Activated T-cell treated with anti-CD3 and anti-CD28 coated beads for 4 hours (primary cell): ENCODE measurements around the gene HACL1.
A peak's percentile ranks its signal among the peaks of the same experiment; 100 is the strongest.

Source experiments
- DNase-seq: peaks from one replicate; pipeline ENCODE4 v3.0.0-alpha.2; 2020

HACL1 gene

DNA sequence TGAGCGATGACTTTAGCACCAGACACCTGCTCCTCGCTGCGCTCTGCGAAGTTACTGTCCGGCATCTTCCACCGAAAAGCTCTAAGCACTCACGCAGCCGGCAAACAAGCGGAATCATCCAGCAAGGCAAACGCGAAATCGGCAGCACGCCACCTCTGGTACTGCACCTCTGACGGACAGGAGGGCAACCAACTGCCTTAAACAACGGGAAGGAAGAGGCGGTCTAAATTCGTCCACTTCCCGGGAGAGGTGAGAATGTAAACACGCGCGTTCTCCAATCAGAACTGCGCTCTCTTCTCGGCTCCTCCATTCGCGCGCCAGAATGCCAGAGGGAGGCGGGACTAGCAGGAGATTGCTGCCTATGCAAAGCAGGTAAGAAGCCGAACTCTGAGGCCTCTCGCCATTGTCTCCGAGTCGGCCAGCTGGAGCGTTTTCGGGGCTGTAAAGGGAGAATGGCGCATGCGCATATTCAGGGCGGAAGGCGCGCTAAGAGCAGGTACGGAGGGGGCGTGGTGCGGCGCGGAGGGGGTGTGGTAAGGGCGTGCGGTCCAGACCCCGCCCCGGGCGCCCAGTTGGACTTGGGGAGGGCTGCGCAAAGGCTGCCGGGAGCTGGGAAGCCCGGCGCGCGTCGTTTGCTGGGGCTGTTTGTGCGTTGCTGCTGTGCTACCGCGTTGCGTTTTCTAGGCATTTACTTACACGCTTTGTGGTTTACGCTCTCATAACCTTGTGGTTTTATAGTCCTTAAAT, at the start of gene HACL1, which contains the start of gene BTD:
HACL1 (minus strand) TSS at position 171 of the 747 bp plus-strand sequence; CDS start at position 65, 106 bp downstream.
BTD (plus strand) TSS at position 347 of the 747 bp plus-strand sequence. CDS start 33,695 bp downstream, outside the sequence.
- DNase-seq, result peak; percentile 99

DNA sequence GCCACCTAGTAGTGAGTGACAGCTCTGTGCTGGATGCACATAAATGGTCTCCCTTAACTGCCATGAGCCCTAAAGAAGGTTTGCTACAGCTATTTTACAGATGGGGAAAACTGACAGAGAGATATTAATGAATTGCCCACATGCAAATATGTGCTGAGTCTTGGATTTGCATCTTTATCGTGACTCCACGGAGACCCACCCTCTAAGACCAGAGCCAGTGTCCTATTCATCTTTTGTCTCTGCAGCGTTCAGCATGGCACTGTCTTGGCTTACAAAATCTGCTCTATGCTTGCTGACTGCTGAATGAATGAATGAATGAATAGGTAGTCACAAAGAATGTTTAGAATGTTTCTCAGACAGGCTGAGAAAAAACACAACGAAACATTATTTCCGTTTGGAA, 48.5 kb upstream of the HACL1 start:
- no peak for DNase-seq

DNA sequence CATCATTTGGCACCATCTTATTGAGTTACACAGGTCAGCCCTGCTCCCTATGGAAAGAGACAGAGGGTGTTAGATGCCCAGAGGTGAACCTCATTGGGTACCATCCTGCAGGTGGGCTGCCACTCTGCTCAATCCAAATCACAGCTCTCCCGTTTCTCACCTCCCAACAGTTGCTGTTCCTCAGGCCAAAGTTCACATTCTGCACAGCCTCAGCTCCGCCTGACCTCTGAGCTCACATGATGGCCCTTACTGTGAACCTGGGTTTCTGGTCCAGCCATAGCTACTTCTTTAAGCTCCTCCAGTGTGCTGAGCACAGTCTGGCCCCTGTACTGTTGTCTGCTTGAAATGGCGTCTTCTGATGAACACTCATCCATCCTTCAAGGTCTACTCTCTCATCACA, 48.0 kb upstream of the HACL1 start:
- no peak for DNase-seq

DNA sequence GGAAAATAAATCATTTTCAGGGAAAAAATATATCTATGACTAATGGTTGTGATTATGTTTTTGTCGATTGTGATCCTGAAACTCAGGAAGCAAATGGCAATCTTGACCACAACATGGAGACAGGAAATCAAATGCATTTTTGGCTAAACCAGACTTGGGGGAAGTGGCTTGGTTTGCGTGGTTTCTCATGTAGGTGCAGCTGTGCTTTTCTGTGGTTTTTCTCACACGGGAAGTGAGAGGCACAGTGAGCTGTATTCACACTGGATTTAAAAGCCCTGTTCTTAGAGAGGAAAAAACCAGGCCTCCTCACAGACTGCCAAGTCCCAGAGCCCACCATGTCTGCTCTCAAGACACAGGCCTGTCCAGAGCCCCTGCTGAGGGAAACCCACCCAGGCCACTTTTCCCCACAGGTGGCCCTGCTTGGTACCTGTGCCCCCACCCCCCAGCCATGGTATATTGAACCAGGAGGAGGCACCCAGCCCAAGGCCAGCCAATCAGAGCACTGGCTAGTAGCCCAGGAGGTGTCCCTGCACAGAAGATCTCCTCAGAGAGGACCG, 46.3 kb upstream of the HACL1 start:
- DNase-seq, result peak; percentile 32

DNA sequence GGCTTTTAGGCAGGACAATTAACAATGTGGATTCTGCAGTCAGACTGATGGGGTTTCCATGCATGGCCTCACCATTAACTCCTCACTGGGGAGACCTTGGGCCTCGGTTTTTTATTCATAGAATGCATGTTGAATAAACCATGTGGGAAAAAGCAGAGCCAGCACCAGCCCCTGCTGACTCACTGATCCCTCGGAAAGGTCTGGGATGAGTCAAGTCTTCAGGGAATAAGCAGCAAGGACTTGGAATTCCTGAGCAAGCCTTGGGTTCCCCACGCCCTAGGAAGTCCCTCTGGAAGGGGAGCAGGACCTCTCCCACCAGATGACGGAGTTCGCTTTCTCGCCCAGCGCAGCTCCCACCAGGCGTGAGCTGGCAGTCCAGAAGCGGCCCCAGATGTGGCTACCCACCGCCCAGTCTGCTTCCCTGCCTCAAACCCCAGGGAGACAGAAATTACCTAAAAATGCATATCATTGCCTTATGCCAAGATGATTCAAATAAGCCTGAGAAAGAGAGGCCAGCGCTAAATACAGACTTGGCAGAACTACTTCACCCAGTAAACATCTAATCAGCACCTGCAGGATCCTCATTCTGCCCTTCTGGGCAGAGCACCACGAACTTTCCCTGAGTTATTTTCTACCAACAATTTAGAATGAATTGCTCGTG, 45.6 kb upstream of the HACL1 start:
- DNase-seq, result no peak

DNA sequence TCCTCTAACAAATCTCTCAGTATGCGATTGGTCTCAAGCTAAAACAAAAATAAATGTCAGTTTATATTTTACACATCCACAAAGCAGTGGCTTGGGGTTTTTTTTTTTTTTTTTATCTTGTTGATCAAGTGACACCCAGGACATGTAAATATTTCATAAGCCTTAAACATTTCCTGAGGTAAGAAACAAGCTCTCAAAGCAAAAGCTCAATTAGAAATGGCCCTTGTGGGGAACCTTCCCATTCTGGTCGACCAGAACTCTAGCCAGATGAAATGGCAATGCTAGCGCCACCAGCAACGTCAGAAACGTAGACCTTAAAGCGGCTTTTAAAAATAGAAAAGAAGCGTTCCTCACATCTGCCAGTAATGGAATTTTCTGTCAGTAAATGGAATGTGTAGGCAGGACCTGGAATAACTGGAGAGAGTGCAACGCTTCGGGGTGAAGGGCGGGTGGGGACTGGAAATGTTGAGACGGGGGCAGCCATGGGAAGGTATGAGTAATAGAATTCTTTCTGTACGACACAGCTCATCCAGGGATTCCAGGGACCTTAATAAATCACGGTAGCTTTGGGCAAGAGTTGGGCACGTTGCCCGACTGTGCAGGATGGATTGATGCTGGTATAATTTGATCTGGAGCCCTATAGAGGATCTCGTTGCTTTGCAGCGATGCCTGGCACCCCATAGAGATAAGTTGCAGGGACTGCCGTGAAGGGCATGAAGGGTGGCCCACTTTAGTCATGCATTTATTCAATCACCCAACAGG, 44.6 kb upstream of the HACL1 start:
- DNase-seq, result no peak

DNA sequence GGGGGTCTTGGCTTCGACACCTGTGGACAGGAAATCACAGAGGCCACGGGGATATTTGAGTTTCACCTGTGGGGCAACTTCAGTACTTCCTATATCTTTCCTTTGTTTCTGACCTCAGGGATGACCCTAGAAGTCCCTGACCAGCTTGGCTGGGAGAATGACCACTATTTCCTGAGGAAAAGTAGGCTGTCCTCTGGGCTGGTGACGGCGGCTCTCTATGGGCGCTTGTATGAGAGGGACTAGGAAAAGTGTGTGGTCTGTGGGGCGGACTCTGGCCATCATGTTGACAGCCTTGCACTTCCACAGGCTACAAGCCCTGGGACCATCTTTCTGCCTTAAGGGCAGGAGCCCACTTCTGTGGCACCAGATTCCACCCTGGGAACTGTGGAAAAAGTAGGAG, 43.9 kb upstream of the HACL1 start:
- DNase-seq, result no peak

DNA sequence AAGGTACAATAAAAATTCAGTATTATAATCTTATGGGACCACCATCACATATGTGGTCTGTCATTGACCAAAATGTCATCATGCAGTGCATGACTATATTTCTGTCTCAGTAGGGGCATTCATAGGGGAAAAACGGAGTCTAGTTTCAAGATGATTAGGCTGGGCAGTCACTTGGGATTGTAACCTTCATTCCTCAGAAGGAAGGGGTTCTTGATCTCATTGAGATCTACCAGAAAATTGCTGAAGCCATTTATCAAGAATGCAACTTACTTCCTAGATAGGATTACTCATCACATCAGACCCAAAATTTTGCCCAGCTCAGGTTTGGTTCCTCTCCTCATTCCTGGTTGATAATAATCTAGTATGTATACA, 37.5 kb upstream of the HACL1 start:
- DNase-seq, result no peak

DNA sequence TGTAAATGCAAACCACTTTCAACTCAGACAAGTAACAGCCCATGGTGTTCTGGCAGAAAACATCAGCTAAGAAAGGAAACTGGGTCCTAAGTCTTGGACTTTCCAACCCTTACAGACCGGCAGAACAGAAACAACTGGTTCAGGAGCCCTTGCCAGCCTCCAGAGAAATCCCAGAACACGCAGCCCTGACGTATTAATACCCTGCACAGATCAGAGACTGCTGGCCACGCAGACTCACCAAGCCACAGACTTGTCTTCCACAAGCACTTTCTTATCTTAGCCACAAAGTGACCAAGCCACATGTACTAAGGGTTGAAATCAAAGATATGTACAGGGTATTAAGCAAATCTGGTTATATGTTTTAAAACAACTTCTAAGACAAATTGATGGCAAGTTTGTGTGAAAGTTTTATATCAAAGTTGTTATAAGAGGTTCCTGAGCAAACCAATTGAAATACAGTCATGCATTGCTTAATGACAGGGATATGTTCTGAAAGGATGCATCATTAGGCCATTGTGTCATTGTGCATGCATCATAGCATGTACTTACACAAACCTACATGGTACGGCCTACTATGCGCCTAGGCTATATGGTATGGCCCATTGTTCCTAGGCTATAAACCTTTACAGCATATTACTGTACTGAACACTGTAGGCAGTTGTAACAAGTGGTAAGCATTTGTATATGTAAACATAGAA, 37.0 kb upstream of the HACL1 start:
- DNase-seq, result no peak

GRCh38 chr3:15637131-15637951, 36.0 kb upstream of the HACL1 start:
- DNase-seq, result no peak

DNA sequence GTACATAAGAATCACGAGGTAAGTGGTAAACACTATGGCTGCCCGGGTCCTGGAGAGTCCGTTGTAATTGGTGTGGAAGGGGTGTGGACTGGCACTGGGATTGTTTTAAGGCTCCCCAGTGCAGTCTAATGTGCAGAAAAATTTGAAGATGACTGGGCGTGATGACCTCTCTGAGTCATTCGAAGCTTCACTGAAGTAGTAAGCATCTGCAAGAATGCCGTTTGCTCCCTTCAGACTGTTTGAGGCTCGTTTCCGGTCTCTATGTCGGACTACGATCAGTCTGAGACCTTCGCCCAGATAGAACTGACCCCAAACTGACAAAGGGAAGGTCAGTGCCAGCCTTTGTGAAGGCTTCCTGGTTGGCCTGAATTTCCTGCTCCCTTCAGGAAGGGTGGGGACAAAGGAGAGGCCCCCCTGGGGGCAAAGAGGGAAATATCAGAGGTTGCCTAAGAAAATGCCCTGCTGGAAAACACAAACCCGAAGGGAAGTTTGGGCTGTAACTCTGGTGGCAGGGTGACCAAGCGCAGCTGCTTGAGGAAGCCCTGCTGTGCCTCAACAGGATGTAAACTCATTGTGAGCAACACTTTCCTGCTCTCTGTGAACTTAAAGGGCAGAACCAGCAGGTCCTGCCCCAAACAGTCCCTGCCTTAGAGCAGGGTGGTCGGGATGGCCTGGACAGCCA, 34.8 kb upstream of the HACL1 start:
- no peak for DNase-seq

GRCh38 chr3:15635121-15635661, 33.8 kb upstream of the HACL1 start:
- DNase-seq, result no peak

DNA sequence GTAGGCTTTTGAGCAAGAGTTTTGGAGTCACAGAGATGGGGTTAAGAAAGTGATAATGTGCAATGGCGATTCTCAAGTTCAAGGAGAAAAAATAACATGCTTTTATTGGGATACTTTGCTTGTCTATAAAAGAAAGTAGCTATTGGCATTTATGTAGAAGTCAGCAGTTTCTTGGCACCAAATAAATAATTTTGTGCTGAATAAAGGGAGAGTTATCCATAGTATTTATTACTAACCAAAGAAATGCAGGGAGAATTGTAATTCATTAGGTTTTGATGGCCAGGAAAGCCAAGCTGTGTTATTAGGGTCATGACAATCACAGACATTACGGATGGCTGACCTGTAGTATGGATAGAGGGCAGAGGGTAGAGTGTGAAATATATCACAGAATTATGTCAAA, 33.3 kb upstream of the HACL1 start:
- DNase-seq, result no peak

DNA sequence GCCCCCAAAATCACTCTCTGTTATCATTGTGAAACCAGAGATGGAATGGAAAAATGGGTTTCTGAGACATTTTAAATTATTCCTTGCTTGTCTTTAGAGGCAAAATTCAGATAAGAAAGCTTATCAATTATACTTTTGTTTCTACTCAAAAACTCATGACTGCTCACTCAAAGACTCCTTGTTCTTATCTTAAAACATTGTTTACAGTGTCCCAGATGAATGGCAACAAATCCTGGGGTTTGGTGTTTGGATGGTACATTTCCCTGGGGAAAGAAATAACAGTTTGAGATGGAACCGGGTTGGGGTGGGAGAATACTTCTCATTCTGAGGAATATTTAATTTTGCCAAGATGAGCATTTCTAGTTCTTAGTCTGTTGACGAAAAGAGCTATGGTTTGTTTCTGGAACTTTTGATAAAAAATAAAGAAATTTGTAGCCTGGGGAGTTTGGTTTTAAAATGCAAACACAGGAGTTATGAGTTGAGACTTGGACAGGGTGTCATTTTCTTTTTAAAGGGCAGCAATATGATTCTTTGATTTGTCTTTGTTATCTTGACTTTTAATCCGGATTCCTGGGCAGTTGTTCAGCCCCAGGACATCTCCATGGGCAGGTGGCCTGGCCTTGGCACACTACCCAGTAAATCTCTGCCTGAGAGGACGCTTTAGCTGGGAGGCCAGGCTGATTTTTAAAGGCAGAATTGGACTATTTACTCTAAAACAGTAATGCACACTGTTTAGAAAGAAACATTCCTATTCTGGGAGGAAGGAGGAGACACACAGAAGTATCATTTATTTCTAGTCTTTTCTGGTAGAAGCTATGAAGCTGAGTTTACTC, 32.6 kb upstream of the HACL1 start:
- DNase-seq, result no peak

DNA sequence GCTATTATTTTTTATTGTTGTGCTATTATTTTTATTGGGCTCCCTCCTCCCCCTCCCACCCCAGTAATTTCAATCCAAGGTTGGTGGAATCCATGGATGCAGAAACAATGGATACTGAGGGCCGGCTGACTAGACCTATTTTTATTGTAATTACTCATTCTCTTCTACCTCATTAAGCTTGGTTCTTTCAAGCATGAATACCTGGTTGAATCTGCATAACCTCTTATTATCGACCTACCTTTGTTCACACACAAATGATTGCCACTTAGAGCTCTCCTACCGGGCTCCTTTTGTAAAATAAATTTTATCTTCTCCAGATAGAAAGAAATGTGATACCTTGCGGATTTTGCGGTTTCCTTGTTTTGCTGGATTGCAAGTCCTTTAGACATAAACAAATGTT, 31.8 kb upstream of the HACL1 start:
- DNase-seq, result no peak

GRCh38 chr3:15632212-15632580, 30.8 kb upstream of the HACL1 start:
- DNase-seq, result no peak

DNA sequence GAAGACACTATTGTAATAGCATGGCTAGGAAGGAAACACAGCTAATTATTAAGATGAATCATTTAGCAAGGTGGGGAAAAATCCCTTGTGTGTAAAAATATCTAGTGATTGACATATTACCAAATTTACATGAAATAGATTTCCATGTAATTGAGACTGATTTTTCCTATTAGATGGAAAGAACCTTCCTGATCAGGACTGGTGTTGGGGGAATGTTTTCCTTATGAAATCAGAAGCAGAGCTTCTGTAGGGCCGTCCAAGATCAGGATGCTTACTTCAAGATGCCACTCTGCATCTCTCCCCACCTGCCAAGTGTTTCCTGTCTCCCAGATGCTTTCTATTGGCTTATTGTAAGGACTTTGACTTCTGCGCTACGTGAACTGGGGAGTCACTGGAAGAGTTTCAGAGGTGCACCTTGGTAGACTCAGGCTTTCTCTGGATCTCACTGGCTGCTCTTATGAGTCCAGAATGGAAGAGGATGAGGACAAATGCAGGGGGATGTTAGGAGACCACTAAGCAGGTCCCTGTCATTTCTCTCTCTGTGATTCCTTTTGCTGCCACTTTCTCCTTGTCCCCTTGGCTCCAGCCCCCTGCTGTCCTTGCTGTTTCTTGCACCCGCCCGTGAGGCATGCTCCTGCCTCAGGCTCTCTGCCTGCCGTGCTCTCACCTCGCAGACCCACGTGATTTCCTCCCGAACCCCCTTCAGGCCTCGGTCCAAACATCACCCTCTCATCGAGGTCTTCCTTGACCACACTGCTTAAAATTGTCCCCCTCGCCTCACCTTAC, 30.2 kb upstream of the HACL1 start:
- no peak for DNase-seq

- DNase-seq, result no peak
These were observed 29.4 kb upstream of the HACL1 start for GRCh38 chr3:15630646-15631350.
